Fibroblast of the aortic adventitia (primary cell): ENCODE data around the gene TRAFD1. TPM values are rescaled to one million over a fixed set of nuclear protein-coding genes. Genes with fewer than 3 reads are reported as not detected.

ENCODE experiments used
- DNase-seq: peaks from one replicate; pipeline ENCODE4 v3.0.0-alpha.2; 2010; ENCODE audit warnings: low read depth
- H3K4me3 ChIP-seq: 2 replicates; pipeline ENCODE4 v1.5.1; 2011; ENCODE audit warnings: low read depth, mild to moderate bottlenecking, control low read depth, low read length, moderate library complexity
- total RNA-seq: library from RNA; depleted of rRNA; stranded (reverse); fragments of >200 nt; gene quantifications from 2 replicates; pipeline ENCODE4 v1.2.3, GENCODE V29; 2012; ENCODE audit warnings: low replicate concordance
- TF ChIP-seq, protein P1 (sequence below): IDR thresholded peaks from 2 replicates; pipeline ENCODE4 v1.5.1; 2011; ENCODE audit warnings: mild to moderate bottlenecking, low read length, control low read depth, inconsistent platforms; ENCODE audit not compliant: insufficient read depth

The TRAFD1 gene
- total RNA-seq, 1 donor = 36.5 TPM

DNA sequence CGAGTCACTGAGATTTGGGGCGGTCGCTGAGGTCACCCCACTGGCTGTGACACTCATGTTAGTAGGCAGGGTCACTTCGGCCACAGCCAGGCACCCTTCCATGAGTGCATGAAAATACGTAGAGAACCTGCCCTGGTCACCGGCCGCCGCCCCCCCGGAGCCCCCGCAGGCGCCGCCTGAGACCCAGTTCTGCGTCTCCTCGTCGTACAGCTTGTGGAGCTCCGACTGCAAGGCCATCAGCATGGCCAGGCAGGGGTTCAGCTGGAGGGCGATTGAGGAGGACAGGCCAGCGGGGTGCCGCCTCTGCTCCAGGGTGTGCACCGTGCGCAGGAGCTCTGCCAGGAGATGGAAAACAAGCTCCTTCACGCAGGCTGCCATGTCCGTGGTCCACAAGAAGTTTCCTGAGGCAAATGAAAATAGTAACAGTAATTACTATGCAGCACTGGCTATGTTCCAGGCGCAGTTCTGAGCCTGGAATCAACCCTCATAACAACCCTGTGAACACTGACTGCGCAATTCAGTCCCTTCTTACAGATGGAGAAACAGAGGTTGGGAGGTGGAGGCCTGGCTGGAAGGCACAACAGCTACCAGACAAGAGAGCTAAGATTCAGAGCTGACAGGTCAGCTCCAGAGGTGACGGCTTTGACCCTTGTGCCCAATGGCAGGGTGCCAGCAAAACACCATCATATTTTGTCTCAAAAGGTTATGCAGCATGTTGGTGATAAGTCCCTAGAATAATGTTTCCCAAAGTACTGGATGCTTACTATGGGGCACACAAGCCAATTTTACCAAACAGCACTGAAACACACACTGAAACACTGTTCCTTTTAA lies 59.9 kb downstream of the TRAFD1 start:
- H3K4me3 ChIP-seq = no peak overlapping the region
- DNase-seq = no peak
- TF ChIP-seq, protein P1, sequence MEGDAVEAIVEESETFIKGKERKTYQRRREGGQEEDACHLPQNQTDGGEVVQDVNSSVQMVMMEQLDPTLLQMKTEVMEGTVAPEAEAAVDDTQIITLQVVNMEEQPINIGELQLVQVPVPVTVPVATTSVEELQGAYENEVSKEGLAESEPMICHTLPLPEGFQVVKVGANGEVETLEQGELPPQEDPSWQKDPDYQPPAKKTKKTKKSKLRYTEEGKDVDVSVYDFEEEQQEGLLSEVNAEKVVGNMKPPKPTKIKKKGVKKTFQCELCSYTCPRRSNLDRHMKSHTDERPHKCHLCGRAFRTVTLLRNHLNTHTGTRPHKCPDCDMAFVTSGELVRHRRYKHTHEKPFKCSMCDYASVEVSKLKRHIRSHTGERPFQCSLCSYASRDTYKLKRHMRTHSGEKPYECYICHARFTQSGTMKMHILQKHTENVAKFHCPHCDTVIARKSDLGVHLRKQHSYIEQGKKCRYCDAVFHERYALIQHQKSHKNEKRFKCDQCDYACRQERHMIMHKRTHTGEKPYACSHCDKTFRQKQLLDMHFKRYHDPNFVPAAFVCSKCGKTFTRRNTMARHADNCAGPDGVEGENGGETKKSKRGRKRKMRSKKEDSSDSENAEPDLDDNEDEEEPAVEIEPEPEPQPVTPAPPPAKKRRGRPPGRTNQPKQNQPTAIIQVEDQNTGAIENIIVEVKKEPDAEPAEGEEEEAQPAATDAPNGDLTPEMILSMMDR = no peak

DNA sequence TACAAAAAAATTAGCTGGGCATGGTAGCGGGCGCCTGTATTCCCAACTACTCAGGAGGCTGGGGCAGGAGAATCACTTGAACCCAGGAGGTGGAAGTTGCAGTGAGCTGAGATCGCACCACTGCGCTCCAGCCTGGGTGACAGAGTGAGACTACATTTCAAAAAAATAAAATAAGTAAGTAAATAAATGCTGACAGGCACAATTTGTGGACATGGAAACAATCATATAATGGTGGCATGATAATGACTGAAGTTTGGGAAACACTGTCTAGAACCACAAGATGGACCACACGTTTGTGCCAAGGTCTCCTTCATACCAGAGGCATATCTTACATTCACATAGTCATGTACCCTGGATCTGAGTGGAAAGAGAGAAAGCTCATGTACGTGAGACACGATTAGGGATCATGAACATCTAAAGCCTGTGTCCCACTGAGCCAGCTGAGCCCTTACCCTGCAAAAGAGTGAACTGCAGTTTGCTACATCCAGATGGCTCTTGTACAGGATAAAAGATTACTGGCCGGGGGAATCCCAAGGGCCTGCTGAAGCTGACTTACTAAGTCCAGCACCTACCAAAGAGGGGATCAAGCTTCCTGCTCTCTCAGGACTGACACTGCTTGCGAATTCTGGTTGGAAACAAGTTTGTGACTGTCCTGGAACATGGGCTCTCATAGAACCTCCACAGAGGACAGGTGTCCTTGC lies 62.9 kb downstream of the TRAFD1 start:
- TF ChIP-seq, protein P1 = no peak
- no peak for DNase-seq
- no peak overlapping the region for H3K4me3 ChIP-seq

DNA sequence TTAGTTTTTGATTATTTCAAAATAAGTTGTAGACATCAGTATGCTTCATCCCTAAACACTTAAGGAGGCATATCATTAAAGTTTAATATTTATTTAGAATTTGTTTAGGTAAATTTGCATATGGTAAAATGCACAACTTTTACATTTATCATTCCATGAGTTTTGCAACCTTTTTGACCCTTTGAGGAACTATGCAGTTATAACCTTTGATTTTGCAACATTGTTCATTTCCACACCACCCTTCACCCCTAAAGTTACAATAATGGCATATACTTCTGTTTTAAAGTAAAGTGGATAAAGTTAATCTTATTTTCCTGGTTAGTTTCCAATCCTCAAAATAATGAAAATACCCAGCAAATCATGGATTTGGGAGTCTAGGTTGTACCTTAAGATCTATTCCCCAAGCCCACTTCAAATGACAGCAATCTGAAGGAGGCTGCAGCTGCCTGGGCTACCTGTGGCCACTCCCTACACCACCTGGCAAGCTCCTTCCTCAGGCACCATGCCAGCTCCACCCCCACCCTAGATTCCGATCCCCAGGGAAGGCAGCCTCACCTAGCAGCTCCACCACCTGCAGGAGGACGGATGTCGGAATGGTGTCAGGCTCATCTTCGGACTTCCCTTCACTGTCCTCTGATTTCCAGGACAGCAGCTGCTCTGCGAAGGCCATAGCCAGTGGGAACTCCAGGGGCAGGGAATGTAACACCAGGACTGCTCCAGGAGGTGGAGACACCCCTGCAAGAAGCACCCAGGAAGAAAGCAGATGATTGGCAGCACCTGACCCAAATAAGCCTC lies 65.1 kb downstream of the TRAFD1 start:
- DNase-seq = no peak
- no peak overlapping the region for H3K4me3 ChIP-seq
- TF ChIP-seq, protein P1 = no peak

DNA sequence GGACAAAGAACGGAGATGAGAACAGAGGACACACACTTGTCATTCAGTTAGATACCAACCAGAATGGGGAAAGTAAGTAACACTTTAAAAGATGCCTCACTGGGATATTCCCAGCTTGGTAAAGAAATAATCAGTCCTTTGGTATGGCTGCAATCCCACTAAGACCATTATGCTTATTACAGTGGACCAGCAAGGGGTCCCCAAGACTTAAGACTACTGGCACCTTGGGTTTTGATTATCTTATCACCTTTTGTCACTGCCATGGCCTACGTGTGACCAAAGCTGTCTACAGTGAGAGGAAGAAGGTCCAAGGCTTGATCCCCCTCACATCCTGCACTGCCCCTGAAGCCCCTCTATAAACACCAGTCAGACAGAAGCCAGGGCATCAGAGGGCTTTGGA lies 65.8 kb downstream of the TRAFD1 start:
- H3K4me3 ChIP-seq = no peak overlapping the region
- no peak for DNase-seq
- TF ChIP-seq, protein P1 = no peak

DNA sequence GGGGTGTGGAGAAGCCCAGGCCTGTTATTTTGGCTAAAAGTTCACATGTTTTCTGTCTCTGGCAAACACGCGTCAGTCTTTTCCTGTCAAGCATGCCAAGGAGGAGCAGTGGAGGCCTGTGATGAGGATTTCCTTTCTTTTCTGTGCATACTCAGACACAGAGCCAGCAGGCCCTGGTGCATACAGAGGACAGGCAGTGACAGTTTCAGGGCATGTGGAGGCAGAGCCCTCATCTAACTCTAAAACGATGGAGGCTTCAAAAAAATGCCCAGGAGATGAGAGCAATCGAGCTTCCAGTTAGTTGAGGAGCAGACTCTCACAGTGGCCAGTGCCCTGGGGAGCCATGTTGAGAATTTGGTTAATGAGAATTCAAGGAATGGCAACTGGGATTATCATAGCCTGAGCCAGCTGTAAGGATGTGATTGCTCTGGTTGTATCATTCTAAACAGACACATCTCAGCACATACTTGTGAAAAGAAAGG lies 66.5 kb downstream of the TRAFD1 start:
- TF ChIP-seq, protein P1 = no peak
- peak; percentile 25 for DNase-seq
- H3K4me3 ChIP-seq = no peak overlapping the region

DNA sequence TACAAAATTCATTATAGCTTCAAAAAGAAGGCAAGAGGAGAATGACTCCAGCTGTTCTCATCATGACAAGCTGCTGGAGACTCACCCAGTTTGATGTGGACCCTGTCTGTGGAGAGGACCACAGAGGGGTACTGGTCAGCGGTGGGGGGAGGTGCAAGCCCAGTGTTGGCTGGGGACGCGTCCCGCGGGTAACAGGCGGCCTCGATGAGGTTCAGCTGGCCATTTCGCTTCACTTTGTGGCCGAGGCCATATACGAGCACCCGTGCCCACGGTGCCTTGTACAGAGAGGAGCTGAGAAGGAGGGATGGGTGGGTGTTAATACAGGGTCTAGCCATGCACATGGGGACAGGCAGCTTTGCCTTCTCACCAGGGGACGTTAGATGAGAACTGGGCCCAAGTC lies 67.1 kb downstream of the TRAFD1 start:
- DNase-seq = no peak
- H3K4me3 ChIP-seq = no peak overlapping the region
- TF ChIP-seq, protein P1 = no peak
